COLO668 (cell line): ENCODE data around the gene INTS11.
A peak's percentile ranks its signal among the peaks of the same experiment; 100 is the strongest.

Experiments used
- DNase-seq: peaks from one replicate; lab custom pipeline; 2025; ENCODE audit not compliant: unreplicated experiment; lab: John Stamatoyannopoulos, UW

The INTS11 gene

DNA sequence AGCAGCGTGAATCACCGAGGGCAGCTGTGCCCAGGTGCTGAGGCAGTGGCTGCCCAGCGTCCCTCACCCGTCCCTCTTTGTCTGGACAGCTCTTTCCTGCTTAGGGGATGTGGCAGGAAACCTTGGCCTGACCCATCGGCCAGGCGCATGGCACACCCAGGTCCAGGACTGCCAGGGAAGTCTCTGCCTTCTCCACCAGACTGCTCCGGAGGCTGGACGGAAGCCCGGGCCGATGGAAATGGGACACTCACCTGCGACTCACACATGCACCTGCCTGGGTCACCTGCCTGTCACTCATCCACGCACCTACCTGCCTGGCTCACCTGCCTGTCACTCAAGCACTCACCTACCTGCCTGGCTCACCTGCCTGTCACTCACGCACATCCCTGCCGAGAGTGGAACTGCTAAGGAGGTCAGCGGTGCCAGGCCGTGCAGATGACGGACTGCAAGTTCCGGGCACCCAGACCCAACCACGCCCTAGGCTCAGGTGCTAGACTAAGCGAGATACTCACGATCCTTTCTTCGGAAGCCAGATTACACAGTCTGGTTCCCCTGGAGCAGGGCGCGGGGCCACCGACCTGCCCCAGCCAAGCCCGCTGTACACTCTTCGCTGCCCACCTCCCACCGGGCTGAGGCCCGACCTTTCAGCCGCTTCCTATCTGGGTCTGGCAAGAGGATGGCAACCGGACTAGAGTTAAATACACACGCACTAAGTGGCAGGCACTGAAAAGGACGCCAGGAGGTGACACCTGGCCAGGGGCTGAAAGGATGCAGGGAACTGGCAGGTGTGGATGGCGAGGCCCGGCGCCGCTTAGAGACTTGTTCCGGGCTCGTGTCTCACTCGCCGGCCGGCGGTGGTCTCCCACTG, 51.9 kb downstream of the INTS11 start:
- DNase-seq, result peak; percentile 88

- DNase-seq, result no peak
Observed at GRCh38 chr1:1270813-1271212, 53.6 kb downstream of the INTS11 start.

DNA sequence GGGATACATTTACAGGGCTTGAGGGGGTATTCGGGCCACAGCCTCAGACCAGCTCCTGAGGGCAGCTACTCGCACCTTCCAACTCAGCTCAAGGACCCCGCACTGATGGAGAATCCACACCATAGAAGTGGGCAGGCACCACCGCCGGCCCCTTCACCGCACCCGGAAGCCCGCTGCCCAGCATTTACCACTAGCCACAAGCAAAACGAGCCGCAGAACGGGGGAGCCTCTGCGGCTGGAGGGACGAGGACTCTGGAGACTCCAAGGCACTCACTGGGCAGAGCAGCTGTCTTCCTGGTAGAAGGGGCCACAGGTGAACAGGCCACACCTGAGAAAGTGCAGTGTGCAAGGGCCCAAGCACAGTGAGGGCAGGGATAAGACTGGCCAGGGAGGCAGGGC, 56.2 kb downstream of the INTS11 start:
- DNase-seq, result no peak

- DNase-seq, result no peak
Observed at GRCh38 chr1:1267488-1268283, 56.8 kb downstream of the INTS11 start.

GRCh38 chr1:1264868-1265272, 59.6 kb downstream of the INTS11 start:
- DNase-seq, result no peak

DNA sequence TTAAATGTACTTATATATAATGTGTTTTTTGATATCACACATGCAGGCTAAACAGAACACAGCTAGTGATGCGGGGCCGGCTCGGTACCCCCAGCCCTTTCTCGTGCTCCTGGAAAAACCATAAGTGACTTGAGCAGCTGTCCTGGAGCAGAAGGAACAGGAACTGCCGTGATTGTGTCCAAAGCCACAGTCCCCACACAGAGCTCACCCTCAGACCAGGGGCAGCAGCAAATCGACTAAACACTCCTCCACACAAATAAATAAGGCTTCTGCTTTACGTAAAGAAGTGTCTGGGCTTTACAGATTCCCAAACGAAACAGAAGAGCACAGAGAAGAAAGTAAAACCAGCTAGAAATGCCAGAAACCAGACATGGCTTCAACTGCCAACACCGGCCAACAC, 60.4 kb downstream of the INTS11 start:
- DNase-seq, result no peak

DNA sequence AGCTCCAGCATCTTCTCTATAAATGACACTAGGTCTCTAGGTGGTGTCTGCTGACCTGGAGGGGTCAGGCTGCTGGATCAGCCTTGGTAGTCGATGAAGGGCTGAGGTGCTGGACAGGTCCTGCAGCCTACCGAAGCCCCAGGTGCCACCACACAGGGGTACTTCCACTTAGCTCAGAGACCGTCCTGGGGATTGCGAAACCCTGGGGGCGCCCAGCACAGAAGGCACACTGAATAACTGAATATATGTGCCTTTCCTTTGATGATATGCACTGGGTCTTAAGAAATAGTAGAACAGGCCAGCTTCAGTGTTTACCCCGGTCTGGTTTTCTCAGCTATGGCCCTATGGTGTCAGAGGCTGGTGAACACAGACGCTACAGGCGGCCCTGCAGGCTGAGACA, 61.7 kb downstream of the INTS11 start:
- no peak for DNase-seq

DNA sequence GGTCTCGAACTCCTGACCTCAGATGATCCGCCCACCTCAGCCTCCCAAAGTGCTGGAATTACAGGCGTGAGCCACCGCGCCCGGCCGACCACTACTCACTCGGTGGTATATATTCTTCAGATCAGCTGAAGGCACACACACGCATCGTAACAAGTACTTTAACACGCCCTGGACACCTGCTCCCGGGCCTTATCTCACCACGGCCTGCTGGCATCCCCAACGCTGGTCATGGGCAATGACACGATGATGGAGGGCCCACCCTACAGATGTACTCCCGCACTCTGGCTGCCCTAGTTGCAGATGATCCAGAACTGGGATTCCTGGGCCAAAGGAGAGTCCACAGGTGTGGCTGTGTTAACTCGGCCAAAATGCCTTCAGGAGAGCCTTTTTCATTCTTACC, 62.4 kb downstream of the INTS11 start:
- DNase-seq, result no peak
